ENCODE results near the gene IPO9. TPM values are rescaled to one million over a fixed set of nuclear protein-coding genes. Genes with fewer than 3 reads are reported as not detected.

The IPO9 gene
- total RNA-seq, 1 donor from 2014 or later: 55.6 TPM

Other genes with a start within 250 kb of the IPO9 start
- gene SHISA4, start 59.7 kb downstream of the IPO9 start, total RNA-seq: 1.8 and 2.2 TPM in 2 replicates
- not detected in 2 replicates for gene LMOD1, start 117.4 kb downstream of the IPO9 start, total RNA-seq
- gene TIMM17A, start 126.3 kb downstream of the IPO9 start, total RNA-seq: 60.5 and 65.6 TPM in 2 replicates
- 26.8 and 28.1 TPM in 2 replicates for gene RNPEP, start 153.5 kb downstream of the IPO9 start, total RNA-seq
- gene ELF3, start 181.4 kb downstream of the IPO9 start, total RNA-seq: 0.41 and 0.61 TPM in 2 replicates